Stimulated activated CD8-positive, alpha-beta memory T cell treated with anti-CD3 and anti-CD28 coated beads, Interleukin-15, amount 100 ng/mL, for 24 hours (primary cell): ENCODE measurements around the gene STK35.
A peak's percentile ranks its signal among the peaks of the same experiment; 100 is the strongest.

Experiments used
- DNase-seq: peaks from one replicate; pipeline ENCODE4 v3.0.0-alpha.2; 2020; ENCODE audit warnings: low read depth

The STK35 gene

GRCh38 chr20:2101057-2101864 is at the start of gene STK35:
Gene STK35 (plus strand): TSS chr20:2101827. CDS start chr20:2101882, 55 bp downstream.
- DNase-seq: no peak

GRCh38 chr20:2051946-2052345 is 49.7 kb upstream of the STK35 start:
- DNase-seq: no peak

- DNase-seq: no peak
Measured at GRCh38 chr20:2052741-2053140, 48.9 kb upstream of the STK35 start.

GRCh38 chr20:2053615-2054014 is 48.0 kb upstream of the STK35 start:
- no peak for DNase-seq

- no peak for DNase-seq
Measured at GRCh38 chr20:2054911-2055310, 46.7 kb upstream of the STK35 start.

- no peak for DNase-seq
Measured at GRCh38 chr20:2059411-2059810, 42.2 kb upstream of the STK35 start.

- no peak for DNase-seq
Measured at GRCh38 chr20:2065099-2065498, 36.5 kb upstream of the STK35 start.

GRCh38 chr20:2066461-2067122 is 35.0 kb upstream of the STK35 start:
- no peak for DNase-seq

- DNase-seq: no peak
Measured at GRCh38 chr20:2080532-2081224, 20.9 kb upstream of the STK35 start.

- no peak for DNase-seq
Measured at GRCh38 chr20:2084703-2085102, 16.9 kb upstream of the STK35 start.

GRCh38 chr20:2086177-2086979 is 15.2 kb upstream of the STK35 start:
- no peak for DNase-seq

GRCh38 chr20:2086980-2087377 is 14.6 kb upstream of the STK35 start:
- DNase-seq: no peak

GRCh38 chr20:2088891-2089290 is 12.7 kb upstream of the STK35 start:
- DNase-seq: no peak

- DNase-seq: no peak
Measured at GRCh38 chr20:2089447-2089846, 12.2 kb upstream of the STK35 start.

GRCh38 chr20:2093159-2093781 is 8.4 kb upstream of the STK35 start:
- no peak for DNase-seq

GRCh38 chr20:2093883-2094282 is 7.7 kb upstream of the STK35 start:
- no peak for DNase-seq

- DNase-seq: peak; percentile 63
Measured at GRCh38 chr20:2101865-2102584, 398 bp downstream of the STK35 start.

GRCh38 chr20:2102585-2103460 is 1.2 kb downstream of the STK35 start:
- DNase-seq: peak; percentile 58

- DNase-seq: no peak
Measured at GRCh38 chr20:2103461-2104153, 2.0 kb downstream of the STK35 start.
